Rectal smooth muscle tissue (tissue), 1 donor: ENCODE data around the gene MLST8.
"Not testable (repeated sequence)": the region's sequence is repeated elsewhere in the genome, so short reads cannot be mapped to it uniquely, and the experiment has no call there.

Experiments used
- H3K27ac ChIP-seq: one replicate; pipeline ENCODE4 v1.7.0; 2013; ENCODE audit warnings: low read depth, low read length, inconsistent platforms
- H3K27me3 ChIP-seq: one replicate; pipeline ENCODE4 v1.7.0; 2013; ENCODE audit warnings: low read length; ENCODE audit not compliant: control insufficient read depth, insufficient read depth
- H3K36me3 ChIP-seq: one replicate; pipeline ENCODE4 v1.7.0; 2013; ENCODE audit warnings: low read length; ENCODE audit not compliant: control insufficient read depth, insufficient read depth
- H3K4me1 ChIP-seq: one replicate; pipeline ENCODE4 v1.7.0; 2013; ENCODE audit warnings: low read length; ENCODE audit not compliant: control insufficient read depth, insufficient read depth
- H3K4me3 ChIP-seq: one replicate; pipeline ENCODE4 v1.7.0; 2013; ENCODE audit warnings: low read length
- H3K9ac ChIP-seq: one replicate; pipeline ENCODE4 v1.7.0; 2013; ENCODE audit warnings: low read length

MLST8 gene

GRCh38 chr16:2196981-2197511, 8.2 kb upstream of the MLST8 start:
- Histone ChIP-seq H3K9ac (no peak overlapping the region), H3K4me1 (no peaks in the 10 kb centered on the region), H3K36me3 (no peaks in the 10 kb centered on the region), H3K27ac (no peak overlapping the region), H3K27me3 (peaks cover 28% of the 10 kb centered on the region), H3K4me3 (no peak overlapping the region)

- H3K36me3 ChIP-seq: no peaks in the 10 kb centered on the region
- no peak overlapping the region for H3K4me3 ChIP-seq
- no peaks in the 10 kb centered on the region for H3K4me1 ChIP-seq
- H3K9ac ChIP-seq: no peak overlapping the region
- peaks cover 28% of the 10 kb centered on the region for H3K27me3 ChIP-seq
- no peak overlapping the region for H3K27ac ChIP-seq
Measured at GRCh38 chr16:2197765-2198164, 7.5 kb upstream of the MLST8 start.

GRCh38 chr16:2198283-2198682, 7.0 kb upstream of the MLST8 start:
- H3K27ac ChIP-seq: no peak overlapping the region
- H3K4me3 ChIP-seq: no peak overlapping the region
- no peaks in the 10 kb centered on the region for H3K4me1 ChIP-seq
- H3K27me3 ChIP-seq: peaks cover 28% of the 10 kb centered on the region
- no peaks in the 10 kb centered on the region for H3K36me3 ChIP-seq
- H3K9ac ChIP-seq: no peak overlapping the region

- H3K36me3 ChIP-seq: no peaks in the 10 kb centered on the region
- H3K27me3 ChIP-seq: peaks cover 22% of the 10 kb centered on the region
- no peak overlapping the region for H3K4me3 ChIP-seq
- H3K27ac ChIP-seq: no peak overlapping the region
- H3K9ac ChIP-seq: no peak overlapping the region
- no peaks in the 10 kb centered on the region for H3K4me1 ChIP-seq
Measured at GRCh38 chr16:2199095-2199494, 6.2 kb upstream of the MLST8 start.

- Histone ChIP-seq H3K27me3 (peaks cover 16% of the 10 kb centered on the region), H3K9ac (no peak overlapping the region), H3K27ac (no peak overlapping the region), H3K4me3 (no peak overlapping the region), H3K4me1 (peaks cover under 1% of the 10 kb centered on the region), H3K36me3 (no peaks in the 10 kb centered on the region)
Measured at GRCh38 chr16:2199621-2200139, 5.6 kb upstream of the MLST8 start.

GRCh38 chr16:2200313-2200712, 4.9 kb upstream of the MLST8 start:
- Histone ChIP-seq H3K36me3 (no peaks in the 10 kb centered on the region), H3K27me3 (peaks cover 10% of the 10 kb centered on the region), H3K27ac (no peak overlapping the region), H3K4me3 (no peak overlapping the region), H3K9ac (no peak overlapping the region), H3K4me1 (peaks cover 3% of the 10 kb centered on the region)

- H3K9ac ChIP-seq, H3K4me3 ChIP-seq, H3K4me1 ChIP-seq, H3K27me3 ChIP-seq, H3K27ac ChIP-seq: not testable (repeated sequence)
- H3K36me3 ChIP-seq: peaks cover 11% of the 10 kb centered on the region
Measured at GRCh38 chr16:2203119-2203688, 2.0 kb upstream of the MLST8 start.

- Histone ChIP-seq H3K4me1 (peaks cover 9% of the 10 kb centered on the region), H3K4me3 (peak overlapping the region; percentile 61), H3K9ac (no peak overlapping the region), H3K27ac (peak overlapping the region; percentile 95), H3K27me3 (no peaks in the 10 kb centered on the region), H3K36me3 (peaks cover 14% of the 10 kb centered on the region)
Measured at GRCh38 chr16:2204416-2205103, 694 bp upstream of the MLST8 start.

GRCh38 chr16:2205967-2206313, 686 bp downstream of the MLST8 start:
- peaks cover 14% of the 10 kb centered on the region for H3K36me3 ChIP-seq
- H3K27ac ChIP-seq: peak overlapping the region; percentile 95
- H3K4me1 ChIP-seq: peaks cover 9% of the 10 kb centered on the region
- peak overlapping the region; percentile 84 for H3K4me3 ChIP-seq
- H3K27me3 ChIP-seq: no peaks in the 10 kb centered on the region
- peak overlapping the region; percentile 21 for H3K9ac ChIP-seq

GRCh38 chr16:2206420-2206779, 1.1 kb downstream of the MLST8 start:
- Histone ChIP-seq H3K4me1 (peaks cover 9% of the 10 kb centered on the region), H3K27ac (no peak overlapping the region), H3K9ac (no peak overlapping the region), H3K27me3 (no peaks in the 10 kb centered on the region), H3K36me3 (peaks cover 14% of the 10 kb centered on the region), H3K4me3 (peak overlapping the region; percentile 84)

GRCh38 chr16:2206780-2207433, 1.7 kb downstream of the MLST8 start:
- H3K36me3 ChIP-seq: peaks cover 14% of the 10 kb centered on the region
- H3K27me3 ChIP-seq: no peaks in the 10 kb centered on the region
- peaks cover 9% of the 10 kb centered on the region for H3K4me1 ChIP-seq
- no peak overlapping the region for H3K27ac ChIP-seq
- no peak overlapping the region for H3K4me3 ChIP-seq
- H3K9ac ChIP-seq: no peak overlapping the region

GRCh38 chr16:2207872-2208271, 2.6 kb downstream of the MLST8 start:
- Histone ChIP-seq H3K27ac (no peak overlapping the region), H3K9ac (no peak overlapping the region), H3K4me1 (peaks cover 9% of the 10 kb centered on the region), H3K36me3 (peaks cover 14% of the 10 kb centered on the region), H3K4me3 (no peak overlapping the region), H3K27me3 (no peaks in the 10 kb centered on the region)
